Stimulated activated naive CD4-positive, alpha-beta T cell (primary cell): ENCODE results near the gene TCTN3.
"Not testable (repeated sequence)": the region's sequence is repeated elsewhere in the genome, so short reads cannot be mapped to it uniquely, and the experiment has no call there.

Experiments used
- DNase-seq, 6 experiments: peaks; one replicate each; lab custom pipeline; 2025; lab: John Stamatoyannopoulos, UW

The TCTN3 gene

GRCh38 chr10:95628786-95629185 lies 64.9 kb downstream of the TCTN3 start:
- no peak for DNase-seq

GRCh38 chr10:95626500-95626899 lies 67.2 kb downstream of the TCTN3 start:
- DNase-seq, result no peak

- not testable (repeated sequence) for DNase-seq
These were observed 73.3 kb downstream of the TCTN3 start for GRCh38 chr10:95620415-95620814.

- DNase-seq, result no peak
These were observed 75.6 kb downstream of the TCTN3 start for GRCh38 chr10:95618101-95618500.

- DNase-seq, result no peak
These were observed 77.3 kb downstream of the TCTN3 start for GRCh38 chr10:95616446-95616845.
